ENCODE measurements around the gene GIMD1.

DNA sequence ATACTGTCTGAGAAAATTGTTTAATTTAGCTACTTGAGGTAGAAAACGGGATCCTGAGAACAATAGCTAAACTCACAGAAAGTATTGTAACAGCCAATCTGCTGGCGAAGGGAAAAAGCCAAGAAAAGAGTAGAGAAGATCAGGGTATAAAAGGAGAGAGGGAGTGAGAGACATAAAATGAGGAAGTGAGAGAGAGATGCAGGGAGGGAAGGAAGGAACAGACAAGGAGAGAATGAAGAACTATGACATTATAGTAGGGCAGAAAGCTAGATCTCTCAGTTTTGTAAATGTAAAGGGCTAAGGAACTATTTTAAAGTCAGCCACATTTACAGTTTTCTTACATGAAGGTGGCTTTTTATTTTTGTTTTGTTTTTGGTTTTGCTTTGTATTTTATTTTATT is 1.6 kb upstream of the GIMD1 start:
- TF ChIP-seq POLR2AphosphoS5 (IDR thresholded peaks at IDR 0.05; ENCODE audit: low read depth, low read length) (no peak), POLR2A (IDR thresholded peaks at IDR 0.05; ENCODE audit: low read depth, low read length) (no peak), TAF1 (IDR thresholded peaks at IDR 0.05; ENCODE audit: low read depth, low read length) (no peak), SPI1 (IDR thresholded peaks at IDR 0.05; ENCODE audit: low read depth, low read length) (peak; percentile 81), POU2F2 (IDR thresholded peaks at IDR 0.05; ENCODE audit: low read depth, low read length) (no peak)

Measured in GM12891 (cell line).